ENCODE measurements around the gene RARS1. TPM values are rescaled to one million over a fixed set of nuclear protein-coding genes. Genes with fewer than 3 reads are reported as not detected.

Gene RARS1
- polyA plus RNA-seq, 3 donors = 16.1 to 27.0 (median 23.2) TPM

- no peak overlapping the region for H3K4me3 ChIP-seq (replicated peaks in 1 of 3; ENCODE audit: low read depth in 2 of 3, low read length in 3 of 3)
- no peak overlapping the region for H3K9ac ChIP-seq (ENCODE audit: insufficient read depth, low read length, poor library complexity, severe bottlenecking)
- H3K4me2 ChIP-seq (replicated peaks; ENCODE audit: extremely low read depth, low read length, poor library complexity, severe bottlenecking) = no peak overlapping the region
- H3K4me1 Mint-ChIP-seq = no peaks in the 10 kb centered on the region
- H3K27me3 ChIP-seq (ENCODE audit: control insufficient read depth in 2 of 2, insufficient read depth in 2 of 2, low read length in 2 of 2) = no peaks in the 10 kb centered on the region
- H3K4me3 Mint-ChIP-seq = no peak overlapping the region
- H3K27ac ChIP-seq (ENCODE audit: low read depth in 1 of 2, low read length in 2 of 2) = no peak overlapping the region
- no peaks in the 10 kb centered on the region for H3K79me2 ChIP-seq (ENCODE audit: insufficient read depth, low read length)
- no peak for DNase-seq
- H3K27ac Mint-ChIP-seq = peak overlapping the region in 1 of 7 donors; percentile 20
- peaks cover 16 to 66% of the 10 kb centered on the region in 2 donors for H3K36me3 ChIP-seq (replicated peaks in 1 of 2; ENCODE audit: control insufficient read depth in 1 of 2, insufficient read depth in 2 of 2, low read length in 2 of 2)
- peaks cover 34 to 53% of the 10 kb centered on the region in 2 donors for H3K36me3 Mint-ChIP-seq
- TF ChIP-seq CTCF (IDR thresholded peaks at IDR 0.05) = no peak
- no peaks in the 10 kb centered on the region for H3K27me3 Mint-ChIP-seq (ENCODE audit: low read depth in 3 of 3)
- H3K9me3 ChIP-seq (replicated peaks in 1 of 2; ENCODE audit: control insufficient read depth in 1 of 2, insufficient read depth in 1 of 2, low read length in 2 of 2) = no peaks in the 10 kb centered on the region
- no peak overlapping the region for H2AFZ ChIP-seq (ENCODE audit: insufficient read depth, low read depth, low read length, poor library complexity, severe bottlenecking)
- no peaks in the 10 kb centered on the region for H3K9me3 Mint-ChIP-seq
- peaks cover 12% of the 10 kb centered on the region for H4K20me1 ChIP-seq (ENCODE audit: insufficient read depth, low read length)
- intact Hi-C loops (cut with micrococcal nuclease) = no loop called here
- H3K4me1 ChIP-seq (ENCODE audit: control insufficient read depth in 1 of 2, insufficient read depth in 2 of 2, low read length in 2 of 2) = no peaks in the 10 kb centered on the region
Measured at GRCh38 chr5:168550656-168551055, 64.4 kb downstream of the RARS1 start.

GRCh38 chr5:168552146-168552545 lies 65.9 kb downstream of the RARS1 start:
- Histone ChIP-seq H2AFZ (ENCODE audit: insufficient read depth, low read depth, low read length, poor library complexity, severe bottlenecking) (no peak overlapping the region), H3K36me3 (replicated peaks in 1 of 2; ENCODE audit: control insufficient read depth in 1 of 2, insufficient read depth in 2 of 2, low read length in 2 of 2) (peaks cover 23 to 79% of the 10 kb centered on the region in 2 donors), H3K4me1 (ENCODE audit: control insufficient read depth in 1 of 2, insufficient read depth in 2 of 2, low read length in 2 of 2) (no peaks in the 10 kb centered on the region), H3K27me3 (ENCODE audit: control insufficient read depth in 2 of 2, insufficient read depth in 2 of 2, low read length in 2 of 2) (no peaks in the 10 kb centered on the region), H3K9me3 (replicated peaks in 1 of 2; ENCODE audit: control insufficient read depth in 1 of 2, insufficient read depth in 1 of 2, low read length in 2 of 2) (no peaks in the 10 kb centered on the region), H4K20me1 (ENCODE audit: insufficient read depth, low read length) (peaks cover 18% of the 10 kb centered on the region), H3K4me3 (replicated peaks in 1 of 3; ENCODE audit: low read depth in 2 of 3, low read length in 3 of 3) (no peak overlapping the region), H3K9ac (ENCODE audit: insufficient read depth, low read length, poor library complexity, severe bottlenecking) (no peak overlapping the region), H3K4me2 (replicated peaks; ENCODE audit: extremely low read depth, low read length, poor library complexity, severe bottlenecking) (no peak overlapping the region), H3K27ac (ENCODE audit: low read depth in 1 of 2, low read length in 2 of 2) (no peak overlapping the region), H3K79me2 (ENCODE audit: insufficient read depth, low read length) (peaks cover 5% of the 10 kb centered on the region)
- H3K4me1 Mint-ChIP-seq = peaks cover 4% of the 10 kb centered on the region
- no CpG with 5 or more reads among the region's 1 CpG for WGBS (ENCODE audit: insufficient coverage)
- TF ChIP-seq CTCF (IDR thresholded peaks at IDR 0.05) = no peak
- no peaks in the 10 kb centered on the region for H3K9me3 Mint-ChIP-seq
- no peak for DNase-seq
- no peak overlapping the region for H3K27ac Mint-ChIP-seq
- no peak overlapping the region for H3K4me3 Mint-ChIP-seq
- peaks cover 41 to 58% of the 10 kb centered on the region in 2 donors for H3K36me3 Mint-ChIP-seq
- intact Hi-C loops (cut with micrococcal nuclease) = no loop called here
- H3K27me3 Mint-ChIP-seq (ENCODE audit: low read depth in 3 of 3) = no peaks in the 10 kb centered on the region

All from CD14-positive monocyte (primary cell).